Measurements from ENCODE around the gene DPH7. TPM values are rescaled to one million over a fixed set of nuclear protein-coding genes. Genes with fewer than 3 reads are reported as not detected.
A peak's percentile ranks its signal among the peaks of the same experiment; 100 is the strongest.
"Not testable (repeated sequence)": the region's sequence is repeated elsewhere in the genome, so short reads cannot be mapped to it uniquely, and the experiment has no call there.

Gene DPH7
- total and polyA plus RNA-seq, 2 donors, result 21.2 to 28.8 TPM

GRCh38 chr9:137581361-137582285 is 2.9 kb upstream of the DPH7 start:
- Histone ChIP-seq H3K4me3 (ENCODE audit: low read depth, low read length) (no peak overlapping the region), H3K4me1 (ENCODE audit: insufficient read depth) (no peaks in the 10 kb centered on the region), H3K36me3 (ENCODE audit: insufficient read depth) (peaks cover under 1% of the 10 kb centered on the region), H3K27ac (ENCODE audit: low read depth) (no peak overlapping the region)
- WGBS, result 89% methylated on average over 22 of the region's 22 CpGs
- DNase-seq (ENCODE audit: extremely low spot score), result no peak

- Histone ChIP-seq H3K27ac (ENCODE audit: low read depth) (no peak overlapping the region), H3K4me1 (ENCODE audit: insufficient read depth) (no peaks in the 10 kb centered on the region), H3K4me3 (ENCODE audit: low read depth, low read length) (no peak overlapping the region), H3K36me3 (ENCODE audit: insufficient read depth) (no peaks in the 10 kb centered on the region)
- no peak for DNase-seq (ENCODE audit: extremely low spot score)
- 90% methylated on average over 4 of the region's 4 CpGs for WGBS
These were observed 2.2 kb upstream of the DPH7 start for GRCh38 chr9:137580954-137581322.

DNA sequence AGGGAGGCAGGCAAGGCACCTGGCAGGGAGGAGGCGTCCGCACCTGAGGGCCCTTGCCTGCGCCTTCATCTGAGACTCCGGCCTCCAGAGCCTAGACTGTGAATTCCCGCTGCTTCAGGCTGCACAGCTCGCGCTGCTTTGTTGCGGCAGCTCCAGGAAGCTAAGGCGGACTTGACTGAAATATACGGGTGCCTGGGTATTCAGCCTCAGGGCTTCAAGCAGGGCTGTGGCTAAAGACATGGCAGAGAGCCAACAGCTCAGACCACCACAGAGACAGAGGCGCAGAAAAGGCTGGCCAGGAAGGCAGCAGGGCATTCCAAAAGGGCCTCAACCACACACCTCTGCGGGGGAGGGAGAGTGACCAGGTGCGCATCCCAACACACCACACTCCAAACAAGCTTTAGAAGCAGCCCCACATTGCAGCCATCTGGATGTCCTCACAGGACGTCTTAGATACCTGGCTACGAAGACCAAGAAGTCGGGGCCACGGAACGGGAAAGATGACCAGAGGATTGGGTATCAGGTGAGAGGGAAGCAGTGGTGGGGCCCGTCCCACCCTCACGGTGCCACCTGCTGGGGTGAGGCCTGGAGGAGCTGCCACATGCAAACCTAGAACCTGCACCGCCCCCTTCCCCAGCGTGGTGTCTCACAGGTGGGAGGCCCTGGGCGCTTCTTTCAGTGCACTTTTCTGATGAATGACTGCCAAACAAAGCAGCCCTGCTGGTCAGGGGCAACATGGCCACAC is 1.7 kb upstream of the DPH7 start:
- Histone ChIP-seq H3K4me1 (ENCODE audit: insufficient read depth) (no peaks in the 10 kb centered on the region), H3K27ac (ENCODE audit: low read depth) (no peak overlapping the region), H3K36me3 (ENCODE audit: insufficient read depth) (no peaks in the 10 kb centered on the region), H3K4me3 (ENCODE audit: low read depth, low read length) (no peak overlapping the region)
- no peak for DNase-seq (ENCODE audit: extremely low spot score)
- WGBS, result 85% methylated on average over 23 of the region's 23 CpGs

DNA sequence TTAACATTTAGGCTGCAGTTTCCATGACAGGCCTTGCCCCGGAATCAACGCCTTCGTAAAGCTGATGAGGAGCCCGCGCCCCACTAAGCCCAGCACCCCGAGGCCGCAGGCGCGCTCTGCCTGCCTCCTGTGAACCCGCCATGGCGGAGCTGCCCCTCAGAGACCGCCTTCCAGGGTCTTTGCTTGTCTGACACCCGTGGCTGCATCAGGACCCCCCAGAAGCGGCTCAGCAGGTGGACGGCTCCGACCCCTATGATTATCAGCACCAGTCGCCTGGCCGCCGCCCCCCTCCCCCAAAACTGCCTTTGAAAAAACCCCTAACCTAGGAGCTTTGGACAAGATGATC is 507 bp upstream of the DPH7 start:
- no peaks in the 10 kb centered on the region for H3K36me3 ChIP-seq (ENCODE audit: insufficient read depth)
- H3K27ac ChIP-seq (ENCODE audit: low read depth), result no peak overlapping the region
- DNase-seq (ENCODE audit: extremely low spot score), result no peak
- 28% methylated on average over 19 of the region's 19 CpGs for WGBS
- H3K4me3 ChIP-seq (ENCODE audit: low read depth, low read length), result peak overlapping the region; percentile 94
- no peaks in the 10 kb centered on the region for H3K4me1 ChIP-seq (ENCODE audit: insufficient read depth)

DNA sequence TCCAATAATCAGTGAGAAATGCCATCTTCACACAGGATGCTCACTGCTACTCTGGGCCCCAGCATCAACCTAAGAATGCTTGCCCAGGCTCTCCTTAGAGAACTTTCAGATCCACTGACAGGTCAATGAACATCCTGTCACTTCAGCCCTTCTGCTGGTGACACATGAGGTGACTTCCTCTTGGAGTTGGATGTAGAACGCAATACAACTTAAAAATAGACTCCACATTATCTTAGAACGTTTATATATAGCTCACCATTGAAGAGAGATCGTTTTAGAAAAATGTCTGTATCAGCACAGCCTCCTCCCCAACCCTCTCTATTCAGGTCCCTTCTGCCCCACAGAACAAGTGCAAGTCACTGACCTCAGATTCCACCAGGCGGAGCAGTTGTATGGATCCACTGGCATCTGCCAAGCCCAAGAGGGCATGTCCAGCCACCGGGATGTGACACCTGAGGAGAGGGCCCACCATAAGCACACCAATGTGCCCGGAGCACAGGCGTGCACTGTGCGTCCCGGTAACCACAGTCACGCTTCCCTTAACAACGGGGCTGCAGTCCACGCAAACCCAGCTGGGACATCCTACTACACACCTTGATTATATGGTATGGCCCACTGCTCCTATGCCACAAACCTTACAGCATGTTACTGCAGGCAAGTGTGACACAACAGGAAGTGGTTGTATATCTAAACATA is 2.9 kb downstream of the DPH7 start:
- no peak for DNase-seq (ENCODE audit: extremely low spot score)
- 82% methylated on average over 12 of the region's 12 CpGs for WGBS
- Histone ChIP-seq H3K36me3 (ENCODE audit: insufficient read depth) (peaks cover 8% of the 10 kb centered on the region), H3K4me1 (ENCODE audit: insufficient read depth) (no peaks in the 10 kb centered on the region), H3K27ac (ENCODE audit: low read depth) (no peak overlapping the region), H3K4me3 (ENCODE audit: low read depth, low read length) (no peak overlapping the region)

DNA sequence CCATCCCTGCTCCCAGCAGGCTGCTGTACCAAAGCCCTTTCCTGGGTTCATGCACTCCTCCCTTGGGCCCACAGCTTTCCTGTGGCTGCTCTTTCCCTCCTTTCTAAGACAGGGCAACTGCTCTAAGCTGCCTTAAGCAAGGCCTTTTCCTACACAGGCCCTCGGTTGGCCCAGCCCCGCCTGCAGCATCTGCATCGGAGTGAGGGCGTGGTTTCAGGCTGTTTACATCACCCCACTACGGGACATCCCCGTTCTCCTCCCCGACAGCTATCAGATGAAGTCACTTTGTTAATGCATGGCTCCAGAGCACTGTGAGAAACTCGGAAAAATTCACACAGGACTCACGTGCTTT is 3.4 kb downstream of the DPH7 start:
- Histone ChIP-seq H3K4me3 (ENCODE audit: low read depth, low read length) (no peak overlapping the region), H3K36me3 (ENCODE audit: insufficient read depth) (peaks cover 8% of the 10 kb centered on the region), H3K27ac (ENCODE audit: low read depth) (no peak overlapping the region), H3K4me1 (ENCODE audit: insufficient read depth) (no peaks in the 10 kb centered on the region)
- WGBS, result 69% methylated on average over 9 of the region's 9 CpGs
- no peak for DNase-seq (ENCODE audit: extremely low spot score)

DNA sequence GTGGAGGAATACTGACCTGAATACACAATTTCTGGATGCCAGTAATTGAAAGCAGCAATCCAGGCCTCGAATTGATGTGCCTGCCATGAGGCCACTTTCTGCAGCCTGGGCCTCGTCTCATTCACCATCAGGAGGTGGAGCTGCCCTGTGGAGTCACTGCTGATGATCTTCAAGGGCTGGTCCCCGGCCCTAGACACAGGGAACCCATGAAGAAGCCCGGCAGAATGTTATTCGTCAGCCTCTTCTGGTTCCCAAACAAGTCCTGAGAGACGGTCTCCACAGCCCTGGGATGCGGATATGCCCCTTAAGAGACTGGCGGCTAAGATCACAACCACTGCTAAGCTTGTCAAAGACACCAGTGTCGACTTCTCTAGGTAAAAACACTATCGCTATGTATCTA is 4.5 kb downstream of the DPH7 start:
- WGBS, result 84% methylated on average over 10 of the region's 10 CpGs
- Histone ChIP-seq H3K27ac (ENCODE audit: low read depth) (no peak overlapping the region), H3K36me3 (ENCODE audit: insufficient read depth) (peaks cover 8% of the 10 kb centered on the region), H3K4me3 (ENCODE audit: low read depth, low read length) (no peak overlapping the region), H3K4me1 (ENCODE audit: insufficient read depth) (no peaks in the 10 kb centered on the region)
- no peak for DNase-seq (ENCODE audit: extremely low spot score)

- over 99% methylated on average over 3 of the region's 3 CpGs for WGBS
- H3K27ac ChIP-seq (ENCODE audit: low read depth), result no peak overlapping the region
These were observed 8.2 kb downstream of the DPH7 start for GRCh38 chr9:137570566-137570965.

GRCh38 chr9:137569609-137570203 is 9.0 kb downstream of the DPH7 start:
- H3K4me1 ChIP-seq (ENCODE audit: insufficient read depth), result no peaks in the 10 kb centered on the region
- WGBS, result 96% methylated on average over 5 of the region's 5 CpGs
- DNase-seq (ENCODE audit: extremely low spot score), result no peak
- no peak overlapping the region for H3K27ac ChIP-seq (ENCODE audit: low read depth)
- no peak overlapping the region for H3K4me3 ChIP-seq (ENCODE audit: low read depth, low read length)
- peaks cover 9% of the 10 kb centered on the region for H3K36me3 ChIP-seq (ENCODE audit: insufficient read depth)

More at GRCh38 chr9:137570566-137570965, 8.2 kb downstream of the DPH7 start:
- peaks cover 8% of the 10 kb centered on the region for H3K36me3 ChIP-seq (ENCODE audit: insufficient read depth)
- no peak for DNase-seq (ENCODE audit: extremely low spot score)
- H3K4me3 ChIP-seq (ENCODE audit: low read depth, low read length), result no peak overlapping the region
- no peaks in the 10 kb centered on the region for H3K4me1 ChIP-seq (ENCODE audit: insufficient read depth)

GRCh38 chr9:137568445-137568844 is 10.3 kb downstream of the DPH7 start:
- H3K4me1 ChIP-seq (ENCODE audit: insufficient read depth); DNase-seq (ENCODE audit: extremely low spot score); H3K4me3 ChIP-seq (ENCODE audit: low read depth, low read length); H3K27ac ChIP-seq (ENCODE audit: low read depth): not testable (repeated sequence)
- WGBS, result 89% methylated on average over 5 of the region's 5 CpGs
- H3K36me3 ChIP-seq (ENCODE audit: insufficient read depth), result peaks cover 10% of the 10 kb centered on the region

DNA sequence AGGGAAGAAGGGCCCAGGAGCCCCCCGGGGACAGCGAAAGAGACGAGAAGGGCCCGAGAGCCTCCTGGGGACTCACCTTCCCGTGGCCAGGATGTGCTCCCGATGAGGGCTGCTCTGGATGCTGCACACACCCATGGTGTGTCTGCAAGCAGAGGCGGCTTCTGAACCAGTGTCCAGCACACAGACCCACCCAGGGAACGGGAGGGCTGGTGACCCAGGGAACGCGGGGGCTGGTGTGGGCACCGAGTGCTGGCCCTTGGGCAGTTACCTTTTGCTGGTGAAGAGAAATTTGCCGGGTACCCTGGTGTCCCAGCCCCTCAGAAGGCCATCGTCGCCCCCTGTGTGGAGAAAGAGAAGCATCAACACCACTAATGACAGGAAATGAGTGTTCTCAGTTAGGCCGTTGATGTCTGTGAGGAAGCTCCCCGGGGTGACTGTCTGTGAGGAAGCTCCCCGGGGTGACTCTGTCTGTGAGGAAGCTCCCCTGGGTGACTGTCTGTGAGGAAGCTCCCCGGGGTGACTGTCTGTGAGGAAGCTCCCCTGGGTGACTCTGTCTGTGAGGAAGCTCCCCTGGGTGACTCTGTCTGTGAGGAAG is 13.8 kb downstream of the DPH7 start:
- DNase-seq (ENCODE audit: extremely low spot score), result no peak
- 92% methylated on average over 17 of the region's 18 CpGs for WGBS
- no peak overlapping the region for H3K27ac ChIP-seq (ENCODE audit: low read depth)
- H3K4me1 ChIP-seq (ENCODE audit: insufficient read depth), result no peaks in the 10 kb centered on the region
- H3K36me3 ChIP-seq (ENCODE audit: insufficient read depth), result peaks cover 6% of the 10 kb centered on the region
- no peak overlapping the region for H3K4me3 ChIP-seq (ENCODE audit: low read depth, low read length)

- Histone ChIP-seq H3K27ac (ENCODE audit: low read depth) (no peak overlapping the region), H3K4me3 (ENCODE audit: low read depth, low read length) (no peak overlapping the region), H3K4me1 (ENCODE audit: insufficient read depth) (no peaks in the 10 kb centered on the region), H3K36me3 (ENCODE audit: insufficient read depth) (peaks cover 6% of the 10 kb centered on the region)
- DNase-seq (ENCODE audit: extremely low spot score), result no peak
- WGBS, result 90% methylated on average over 10 of the region's 10 CpGs
These were observed 14.6 kb downstream of the DPH7 start for GRCh38 chr9:137564134-137564533.

- H3K4me1 ChIP-seq (ENCODE audit: insufficient read depth), result no peaks in the 10 kb centered on the region
- no peak overlapping the region for H3K27ac ChIP-seq (ENCODE audit: low read depth)
- H3K4me3 ChIP-seq (ENCODE audit: low read depth, low read length), result no peak overlapping the region
- peaks cover 2% of the 10 kb centered on the region for H3K36me3 ChIP-seq (ENCODE audit: insufficient read depth)
- no peak for DNase-seq (ENCODE audit: extremely low spot score)
- WGBS, result 97% methylated on average over 4 of the region's 4 CpGs
These were observed 20.6 kb downstream of the DPH7 start for GRCh38 chr9:137558127-137558526.

Data from urinary bladder (tissue), 4 donors.